MCF 10A (cell line): ENCODE measurements around the gene NPB. TPM values are rescaled to one million over a fixed set of nuclear protein-coding genes. Genes with fewer than 3 reads are reported as not detected.

Experiments used
- BruUV-seq: library from RNA; stranded (reverse); fragments of 400-500 nt; replicated peaks from 2 replicates; lab custom pipeline; 2021; lab: Mats Ljungman, UMichigan
- CTCF ChIA-PET: fragments of 300-600 bp; sonication (Branson Sonifier 250); formaldehyde crosslinking; extraction: SDS; loops from one replicate; lab custom pipeline; 2021; ENCODE audit warnings: antibody characterized with exemption, inconsistent platforms; lab: Yijun Ruan, JAX
- POLR2A ChIA-PET: fragments of 300-600, 350-650 bp; sonication (Branson Sonifier 250); formaldehyde crosslinking; extraction: SDS; loops from one replicate; lab custom pipeline; 2020; ENCODE audit warnings: antibody characterized with exemption, inconsistent platforms; lab: Yijun Ruan, JAX
- DNase-seq: peaks from one replicate; pipeline ENCODE4 v3.0.0-alpha.2; 2018; ENCODE audit not compliant: unreplicated experiment
- H3K27ac Mint-ChIP-seq: one replicate; pipeline ENCODE4 v1.8.0; 2022; ENCODE audit warnings: mild to moderate bottlenecking, low read depth, mixed read lengths; ENCODE audit not compliant: unreplicated experiment
- H3K27me3 Mint-ChIP-seq: one replicate; pipeline ENCODE4 v1.8.0; 2022; ENCODE audit warnings: mixed read lengths; ENCODE audit not compliant: insufficient read depth, unreplicated experiment
- H3K36me3 Mint-ChIP-seq: one replicate; pipeline ENCODE4 v1.8.0; 2022; ENCODE audit warnings: mild to moderate bottlenecking, moderate library complexity, mixed read lengths; ENCODE audit not compliant: insufficient read depth, unreplicated experiment
- H3K4me1 Mint-ChIP-seq: one replicate; pipeline ENCODE4 v1.8.0; 2022; ENCODE audit warnings: mixed read lengths; ENCODE audit not compliant: insufficient read depth, unreplicated experiment
- H3K4me3 Mint-ChIP-seq: one replicate; pipeline ENCODE4 v1.8.0; 2022; ENCODE audit warnings: mild to moderate bottlenecking, moderate library complexity, mixed read lengths; ENCODE audit not compliant: unreplicated experiment
- H3K9me3 Mint-ChIP-seq: one replicate; pipeline ENCODE4 v1.8.0; 2022; ENCODE audit warnings: mixed read lengths; ENCODE audit not compliant: unreplicated experiment
- CTCF ChIP-seq: fragments of 200-600 bp; IDR thresholded peaks from one replicate; pipeline ENCODE4 v1.8.0; 2022; ENCODE audit warnings: antibody characterized with exemption, mild to moderate bottlenecking; ENCODE audit not compliant: unreplicated experiment
- intact Hi-C: fragments of 100-400 bp; cut with micrococcal nuclease; formaldehyde crosslinking; loops from 2 replicates; pipeline ENCODE4 v1.14.1; 2022
- total RNA-seq: library from RNA; stranded (reverse); gene quantifications from 2 replicates; pipeline ENCODE4 v1.2.3, GENCODE V29; 2022

The NPB gene
- total RNA-seq, 1 experiment from 2014 or later = 0.28 TPM

GRCh38 chr17:81858967-81859905 is 42.8 kb upstream of the NPB start:
- no peak for TF ChIP-seq CTCF
- ChIA-PET CTCF (interaction anchor here (0.6 kb wide), 1 partner anchor 258 kb away, joined by 3 read pairs; no protein-coding TSS in a partner anchor), POLR2A (interaction anchor here (0.6 to 1.7 kb wide), 14 partner anchors 11 to 634 kb away, joined by 3 to 19 read pairs (median 6); partner anchors contain the start of genes ARHGDIA, CENPX, DCXR and HGS)
- peaks cover 85% of the 10 kb centered on the region for H3K36me3 Mint-ChIP-seq
- H3K4me3 Mint-ChIP-seq = peak overlapping the region; percentile 89
- intact Hi-C loops = no loop called here
- peaks cover 37% of the 10 kb centered on the region for H3K4me1 Mint-ChIP-seq
- no peaks in the 10 kb centered on the region for H3K9me3 Mint-ChIP-seq
- peak overlapping the region; percentile 79 for H3K27ac Mint-ChIP-seq
- no peaks in the 10 kb centered on the region for H3K27me3 Mint-ChIP-seq
- TSS peak; percentile 56 for BruUV-seq
- DNase-seq = no peak

GRCh38 chr17:81859906-81860755 is 41.9 kb upstream of the NPB start, which contains the start of gene P4HB:
TSS of gene P4HB (minus strand) at chr17:81860535. CDS start at chr17:81860471, 64 bp downstream.
- no peak for TF ChIP-seq CTCF
- CTCF ChIA-PET = interaction anchor here (0.6 kb wide), 1 partner anchor 259 kb away, joined by 3 read pairs; no protein-coding TSS in a partner anchor
- BruUV-seq = no TSS peak
- Mint-ChIP-seq H3K27me3 (no peaks in the 10 kb centered on the region), H3K4me1 (peaks cover 37% of the 10 kb centered on the region), H3K9me3 (no peaks in the 10 kb centered on the region), H3K27ac (peak within 1 kb of the TSS; percentile 98), H3K36me3 (peaks cover 82% of the 10 kb centered on the region), H3K4me3 (peak within 1 kb of the TSS; percentile 89)
- POLR2A ChIA-PET = interaction anchor here (0.6 to 2.5 kb wide), 31 partner anchors 9 to 633 kb away, joined by 3 to 27 read pairs (median 6); partner anchors contain the start of genes ARHGDIA, ARL16, CENPX and FASN
- peak; percentile 13 for DNase-seq
- intact Hi-C loops = loop anchor here (10.0 kb wide), 1 partner anchor 55 kb away; the partner anchor contains the start of genes PCYT2 and SIRT7

GRCh38 chr17:81860756-81861568 is 41.1 kb upstream of the NPB start:
- TSS peak; percentile 59 for BruUV-seq
- intact Hi-C loops = loop anchor here (10.0 kb wide), 1 partner anchor 54 kb away; the partner anchor contains the start of genes PCYT2 and SIRT7
- ChIA-PET POLR2A (interaction anchor here (0.6 to 2.5 kb wide), 21 partner anchors 9 to 437 kb away, joined by 3 to 27 read pairs (median 5); partner anchors contain the start of genes ARHGDIA, ARL16, CENPX and FASN), CTCF (no interaction called here)
- Mint-ChIP-seq H3K4me1 (peaks cover 33% of the 10 kb centered on the region), H3K27ac (peak overlapping the region; percentile 98), H3K4me3 (peak overlapping the region; percentile 89), H3K9me3 (no peaks in the 10 kb centered on the region), H3K36me3 (peaks cover 82% of the 10 kb centered on the region), H3K27me3 (no peaks in the 10 kb centered on the region)
- no peak for TF ChIP-seq CTCF
- peak; percentile 100 for DNase-seq
